Stomach (tissue), 4 donors: ENCODE measurements around the gene ASTN2.
A peak's percentile ranks its signal among the peaks of the same experiment; 100 is the strongest.

Experiments used
- CTCF ChIP-seq, 7 experiments: fragments of 450-650 bp in 4 of 7; fragments of 200-600 bp in 3 of 7; sonication (generic) in 3 of 7; IDR thresholded peaks; one replicate each; pipeline ENCODE4 v1.5.1; 2016 to 2019; ENCODE audit warnings: antibody characterized with exemption in 7 of 7, control low read depth in 2 of 7, mild to moderate bottlenecking in 1 of 7
- EP300 ChIP-seq: sonication (generic); formaldehyde crosslinking; IDR thresholded peaks from one replicate; pipeline ENCODE4 v1.6.1; 2017; ENCODE audit warnings: antibody characterized with exemption
- POLR2A ChIP-seq, 4 donors: fragments of 450-650 bp; IDR thresholded peaks; one replicate each; pipeline ENCODE4 v1.6.1; 2016; ENCODE audit warnings: antibody characterized with exemption in 4 of 4, control low read depth in 2 of 4, mild to moderate bottlenecking in 1 of 4, moderate library complexity in 1 of 4
- POLR2AphosphoS5 ChIP-seq, 3 donors: sonication (generic); formaldehyde crosslinking; IDR thresholded peaks; one replicate each; pipeline ENCODE4 v1.6.1; 2016; ENCODE audit warnings: antibody characterized with exemption in 3 of 3

DNA sequence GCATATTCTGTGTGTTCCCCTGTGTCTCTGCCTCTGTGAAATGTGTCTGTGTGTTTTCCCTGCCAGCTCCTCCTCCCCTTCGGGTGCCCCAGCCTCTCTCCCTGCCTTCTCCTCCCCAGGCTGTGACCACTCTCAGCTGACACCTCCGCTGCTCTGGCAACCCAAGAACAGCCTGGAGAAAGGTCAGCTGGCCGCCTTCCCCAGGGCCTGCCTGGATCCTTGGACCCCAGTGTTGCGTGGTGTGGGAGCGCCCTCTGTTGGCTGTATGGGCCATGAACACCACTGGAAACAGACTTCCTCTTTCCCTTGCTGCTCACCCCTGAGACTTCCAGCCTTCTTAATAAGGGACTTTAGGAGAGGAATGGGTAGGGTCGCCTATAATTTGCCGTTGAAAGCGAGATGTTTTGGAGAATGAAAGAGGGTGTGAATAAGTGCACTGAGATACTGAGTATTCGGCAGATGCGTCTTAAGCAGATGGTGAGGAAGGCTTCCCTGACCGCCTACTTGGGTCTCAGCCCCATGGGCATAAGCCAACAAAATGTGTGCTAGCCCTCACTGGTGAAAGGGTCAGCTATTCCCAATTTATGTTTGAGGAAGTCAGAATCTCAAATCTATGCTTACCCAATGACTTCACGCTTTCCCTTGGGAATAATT lies 842.6 kb downstream of the ASTN2 start:
- TF ChIP-seq CTCF (IDR thresholded peaks at IDR 0.05) = peak in 5 of 7 experiments; percentile 77 to 96 (median 84)
- TF ChIP-seq EP300 = no peak
- TF ChIP-seq POLR2A (IDR thresholded peaks at IDR 0.05) = no peak
- peak; percentile 24 to 79 (median 26) for TF ChIP-seq POLR2AphosphoS5 (IDR thresholded peaks at IDR 0.05)
